ENCODE data around the gene THAP9.
A peak's percentile ranks its signal among the peaks of the same experiment; 100 is the strongest.

THAP9 gene

GRCh38 chr4:82889287-82889686 is 11.2 kb upstream of the THAP9 start:
- H3K4me3 ChIP-seq (ENCODE audit: low read length) = peak overlapping the region; percentile 97
- no peak for TF ChIP-seq CTCF (conservative IDR thresholded peaks at IDR 0.05; ENCODE audit: low read depth, low read length)
- no peak for DNase-seq (ENCODE audit: low read depth)

GRCh38 chr4:82890528-82890900 is 10.0 kb upstream of the THAP9 start:
- TF ChIP-seq CTCF (conservative IDR thresholded peaks at IDR 0.05; ENCODE audit: low read depth, low read length) = no peak
- DNase-seq (ENCODE audit: low read depth) = no peak
- H3K4me3 ChIP-seq (ENCODE audit: low read length) = peak overlapping the region; percentile 97

- peak within 1 kb of the TSS; percentile 97 for H3K4me3 ChIP-seq (ENCODE audit: low read length)
- DNase-seq (ENCODE audit: low read depth) = peak; percentile 64
- TF ChIP-seq CTCF (conservative IDR thresholded peaks at IDR 0.05; ENCODE audit: low read depth, low read length) = peak; percentile 3
These were observed 9.4 kb upstream of the THAP9 start, which contains the start of gene SEC31A for GRCh38 chr4:82890901-82891706. TSS of gene SEC31A (minus strand) at chr4:82891153. CDS start at chr4:82881936, 9,217 bp downstream.

- no peak for TF ChIP-seq CTCF (conservative IDR thresholded peaks at IDR 0.05; ENCODE audit: low read depth, low read length)
- no peak for DNase-seq (ENCODE audit: low read depth)
- peak overlapping the region; percentile 97 for H3K4me3 ChIP-seq (ENCODE audit: low read length)
These were observed 8.6 kb upstream of the THAP9 start for GRCh38 chr4:82891707-82892466.

GRCh38 chr4:82892467-82892802 is 8.1 kb upstream of the THAP9 start:
- TF ChIP-seq CTCF (conservative IDR thresholded peaks at IDR 0.05; ENCODE audit: low read depth, low read length) = no peak
- DNase-seq (ENCODE audit: low read depth) = no peak
- no peak overlapping the region for H3K4me3 ChIP-seq (ENCODE audit: low read length)

- no peak for TF ChIP-seq CTCF (conservative IDR thresholded peaks at IDR 0.05; ENCODE audit: low read depth, low read length)
- DNase-seq (ENCODE audit: low read depth) = no peak
- no peak overlapping the region for H3K4me3 ChIP-seq (ENCODE audit: low read length)
These were observed 6.6 kb upstream of the THAP9 start for GRCh38 chr4:82893942-82894341.

All from retinal pigment epithelial cell (primary cell).